ENCODE data around the gene CDK5R1.
A peak's percentile ranks its signal among the peaks of the same experiment; 100 is the strongest.
"Not testable (repeated sequence)": the region's sequence is repeated elsewhere in the genome, so short reads cannot be mapped to it uniquely, and the experiment has no call there.

CDK5R1 gene

GRCh38 chr17:32486701-32487472, at the start of gene CDK5R1:
TSS of gene CDK5R1 (plus strand) at chr17:32486993. CDS start at chr17:32487621, 628 bp downstream.
- Histone ChIP-seq H3K9me3 (ENCODE audit: control insufficient read depth, insufficient read depth, low read length) (no peaks in the 10 kb centered on the region), H3K9ac (ENCODE audit: low read depth, low read length) (peak within 1 kb of the TSS; percentile 75), H3K4me1 (ENCODE audit: insufficient read depth, low read length) (peaks cover 20% of the 10 kb centered on the region), H3K36me3 (ENCODE audit: insufficient read depth, low read length) (peaks cover 3% of the 10 kb centered on the region; the same call in 1 of the 2 replicates)

DNA sequence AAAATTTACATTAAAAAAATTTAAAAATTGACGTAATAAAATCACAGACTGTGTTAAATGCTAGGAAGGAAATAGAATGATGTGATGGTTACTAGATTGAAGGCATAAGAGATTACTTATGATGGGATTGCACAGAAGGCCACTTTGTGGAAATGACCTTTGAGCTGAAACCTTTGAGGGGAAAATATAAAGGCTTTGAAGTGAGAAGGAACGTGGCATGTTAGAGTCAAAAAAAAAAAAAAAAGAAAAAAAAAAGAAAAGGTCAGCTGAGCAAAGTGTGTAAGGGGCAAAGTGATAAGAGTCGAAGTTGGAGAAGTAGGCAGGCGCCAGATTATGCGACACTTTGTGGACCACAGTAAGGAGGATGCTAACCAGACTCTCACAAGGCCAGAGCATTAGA, 46.1 kb upstream of the CDK5R1 start:
- Histone ChIP-seq H3K9me3 (ENCODE audit: control insufficient read depth, insufficient read depth, low read length) (0 out of 2 replicates have a peak, but pooled peaks cover 2% of the 10 kb centered on the region), H3K9ac (ENCODE audit: low read depth, low read length) (no peak overlapping the region), H3K4me1 (ENCODE audit: insufficient read depth, low read length) (no peaks in the 10 kb centered on the region), H3K36me3 (ENCODE audit: insufficient read depth, low read length) (no peaks in the 10 kb centered on the region)

- Histone ChIP-seq H3K9ac (ENCODE audit: low read depth, low read length) (no peak overlapping the region), H3K9me3 (ENCODE audit: control insufficient read depth, insufficient read depth, low read length) (no peaks in the 10 kb centered on the region), H3K36me3 (ENCODE audit: insufficient read depth, low read length) (0 out of 2 replicates have a peak, but pooled peaks cover 1% of the 10 kb centered on the region), H3K4me1 (ENCODE audit: insufficient read depth, low read length) (peaks cover 5% of the 10 kb centered on the region; the same call in 1 of the 2 replicates)
Observed at GRCh38 chr17:32441886-32442285, 44.9 kb upstream of the CDK5R1 start.

GRCh38 chr17:32443827-32444300, 42.9 kb upstream of the CDK5R1 start:
- Histone ChIP-seq H3K9ac (ENCODE audit: low read depth, low read length) (peak overlapping the region; percentile 100; the same call in 1 of the 2 replicates), H3K9me3 (ENCODE audit: control insufficient read depth, insufficient read depth, low read length) (no peaks in the 10 kb centered on the region), H3K36me3 (ENCODE audit: insufficient read depth, low read length) (peaks cover 8% of the 10 kb centered on the region; the same call in 1 of the 2 replicates), H3K4me1 (ENCODE audit: insufficient read depth, low read length) (peaks cover 5% of the 10 kb centered on the region; the same call in 1 of the 2 replicates)

GRCh38 chr17:32444301-32445073, 42.3 kb upstream of the CDK5R1 start, which contains the start of gene PSMD11:
TSS of gene PSMD11 (plus strand) at chr17:32444510. CDS start at chr17:32444524, 14 bp downstream.
- Histone ChIP-seq H3K4me1 (ENCODE audit: insufficient read depth, low read length) (peaks cover 5% of the 10 kb centered on the region; the same call in 1 of the 2 replicates), H3K36me3 (ENCODE audit: insufficient read depth, low read length) (peaks cover 12% of the 10 kb centered on the region; the same call in 1 of the 2 replicates)

DNA sequence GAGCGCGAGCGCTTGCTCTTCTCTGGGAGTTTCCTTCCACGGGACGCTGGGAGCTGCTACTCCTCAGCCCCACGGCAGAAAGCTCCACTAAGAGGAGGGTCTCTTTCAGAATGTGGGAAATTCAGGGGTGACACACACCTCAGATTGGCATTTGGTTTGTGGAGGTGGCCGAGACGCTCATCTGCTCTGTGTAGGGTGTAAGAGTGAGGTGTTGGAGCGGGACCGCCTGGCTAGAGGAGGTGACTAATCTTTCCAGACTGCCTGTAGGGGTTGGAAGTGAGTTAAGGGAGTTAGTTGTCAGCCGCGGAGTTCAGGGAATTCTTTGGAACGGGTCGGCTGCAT, 41.7 kb upstream of the CDK5R1 start:
- H3K4me1 ChIP-seq (ENCODE audit: insufficient read depth, low read length): peaks cover 5% of the 10 kb centered on the region; the same call in 1 of the 2 replicates

More at GRCh38 chr17:32444301-32445073, 42.3 kb upstream of the CDK5R1 start, which contains the start of gene PSMD11:
- H3K9me3 ChIP-seq (ENCODE audit: control insufficient read depth, insufficient read depth, low read length): no peaks in the 10 kb centered on the region
- peak within 1 kb of the TSS; percentile 100 for H3K9ac ChIP-seq (ENCODE audit: low read depth, low read length)

DNA sequence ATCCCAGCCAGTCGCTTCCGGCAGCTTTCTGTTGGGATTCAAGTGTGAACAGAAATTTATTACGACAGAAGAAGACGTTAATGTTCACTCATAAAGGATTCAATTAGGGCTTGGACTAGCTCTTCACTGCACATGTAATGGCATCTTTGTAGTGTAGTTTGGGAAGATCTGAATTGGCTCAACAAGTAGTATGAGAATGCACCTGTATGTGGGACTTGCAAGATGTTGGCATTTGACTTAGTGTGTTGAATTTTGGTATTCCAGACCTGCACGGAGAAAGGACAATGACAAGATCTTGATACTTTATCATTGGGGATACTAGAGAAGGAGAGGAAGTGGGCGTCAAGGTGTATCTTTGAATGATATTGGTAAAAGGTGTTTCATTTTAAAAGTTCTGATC, 41.3 kb upstream of the CDK5R1 start:
- H3K4me1 ChIP-seq (ENCODE audit: insufficient read depth, low read length): peaks cover 5% of the 10 kb centered on the region; the same call in 1 of the 2 replicates
- no peaks in the 10 kb centered on the region for H3K9me3 ChIP-seq (ENCODE audit: control insufficient read depth, insufficient read depth, low read length)
- H3K36me3 ChIP-seq (ENCODE audit: insufficient read depth, low read length): peaks cover 12% of the 10 kb centered on the region; the same call in 1 of the 2 replicates
- H3K9ac ChIP-seq (ENCODE audit: low read depth, low read length): peak overlapping the region; percentile 100

More for the DNA sequence above, 41.7 kb upstream of the CDK5R1 start:
- H3K9me3 ChIP-seq (ENCODE audit: control insufficient read depth, insufficient read depth, low read length): no peaks in the 10 kb centered on the region
- H3K9ac ChIP-seq (ENCODE audit: low read depth, low read length): peak overlapping the region; percentile 100
- peaks cover 12% of the 10 kb centered on the region; the same call in 1 of the 2 replicates for H3K36me3 ChIP-seq (ENCODE audit: insufficient read depth, low read length)

- Histone ChIP-seq H3K9ac (ENCODE audit: low read depth, low read length) (peak overlapping the region; percentile 100; the same call in 1 of the 2 replicates), H3K4me1 (ENCODE audit: insufficient read depth, low read length) (peaks cover 5% of the 10 kb centered on the region; the same call in 1 of the 2 replicates), H3K36me3 (ENCODE audit: insufficient read depth, low read length) (peaks cover 12% of the 10 kb centered on the region; the same call in 1 of the 2 replicates), H3K9me3 (ENCODE audit: control insufficient read depth, insufficient read depth, low read length) (no peaks in the 10 kb centered on the region)
Observed at GRCh38 chr17:32445971-32446370, 40.8 kb upstream of the CDK5R1 start.

DNA sequence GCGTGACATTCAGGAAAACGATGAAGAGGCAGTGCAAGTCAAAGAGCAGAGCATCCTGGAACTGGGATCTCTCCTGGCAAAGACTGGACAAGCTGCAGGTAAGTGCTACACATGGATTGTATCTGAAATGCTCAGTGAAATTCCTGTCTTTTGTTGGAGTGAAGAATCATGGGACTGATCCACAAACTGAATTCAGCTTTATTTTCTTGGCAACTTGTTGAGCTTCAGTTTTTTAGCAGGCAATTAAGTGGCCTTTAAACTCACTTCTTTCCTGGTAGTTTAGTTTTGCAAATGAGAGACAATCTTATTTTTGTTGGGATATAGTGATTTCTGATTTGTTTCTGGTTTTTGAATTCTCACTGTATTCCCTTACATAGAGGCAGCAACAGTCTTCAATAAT, 39.8 kb upstream of the CDK5R1 start:
- Histone ChIP-seq H3K9me3 (ENCODE audit: control insufficient read depth, insufficient read depth, low read length) (no peaks in the 10 kb centered on the region), H3K4me1 (ENCODE audit: insufficient read depth, low read length) (peaks cover 5% of the 10 kb centered on the region; the same call in 1 of the 2 replicates), H3K9ac (ENCODE audit: low read depth, low read length) (no peak overlapping the region), H3K36me3 (ENCODE audit: insufficient read depth, low read length) (peaks cover 12% of the 10 kb centered on the region; the same call in 1 of the 2 replicates)

DNA sequence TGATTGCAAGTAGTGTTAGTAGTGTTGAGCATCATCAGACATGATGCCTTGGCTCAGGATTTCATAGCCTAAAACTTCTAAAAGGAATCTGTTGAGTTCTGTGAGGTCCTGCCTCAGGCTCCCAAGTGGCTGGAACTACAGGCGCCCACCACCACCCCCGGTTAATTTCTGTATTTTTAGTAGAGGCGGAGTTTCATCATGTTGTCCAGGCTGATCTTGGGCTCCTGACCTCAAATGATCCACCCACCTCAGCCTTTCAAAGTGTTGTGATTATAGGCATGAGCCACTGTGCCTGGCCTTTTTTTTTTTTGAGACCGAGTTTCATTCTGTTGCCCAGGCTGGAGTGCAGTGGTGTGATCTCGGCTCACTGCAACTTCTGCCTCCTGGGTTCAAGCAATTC, 36.8 kb upstream of the CDK5R1 start:
- H3K36me3 ChIP-seq (ENCODE audit: insufficient read depth, low read length): peaks cover 34% of the 10 kb centered on the region
- H3K4me1 ChIP-seq (ENCODE audit: insufficient read depth, low read length): peaks cover 5% of the 10 kb centered on the region; the same call in 1 of the 2 replicates
- no peak overlapping the region for H3K9ac ChIP-seq (ENCODE audit: low read depth, low read length)
- no peaks in the 10 kb centered on the region for H3K9me3 ChIP-seq (ENCODE audit: control insufficient read depth, insufficient read depth, low read length)

DNA sequence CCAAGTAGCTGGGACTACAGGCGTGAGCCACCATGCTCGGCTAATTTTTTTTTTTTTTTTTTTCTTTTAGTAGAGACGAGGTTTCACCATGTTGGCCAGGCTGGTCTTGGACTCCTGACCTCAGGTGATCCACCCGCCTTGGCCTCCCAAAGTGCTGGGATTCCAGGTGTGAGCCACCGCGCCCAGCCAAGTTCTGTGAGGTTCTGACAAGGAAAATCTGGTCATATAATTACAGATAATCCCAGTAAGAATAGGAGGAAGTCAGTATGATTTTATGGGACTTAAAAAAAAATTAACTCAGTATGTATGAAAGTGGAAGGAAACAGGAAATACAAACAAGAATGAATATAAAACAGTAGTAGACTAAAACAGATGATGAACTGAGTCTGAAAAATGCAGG, 36.4 kb upstream of the CDK5R1 start:
- H3K9me3 ChIP-seq (ENCODE audit: control insufficient read depth, insufficient read depth, low read length); H3K9ac ChIP-seq (ENCODE audit: low read depth, low read length); H3K4me1 ChIP-seq (ENCODE audit: insufficient read depth, low read length): not testable (repeated sequence)
- H3K36me3 ChIP-seq (ENCODE audit: insufficient read depth, low read length): peaks cover 38% of the 10 kb centered on the region

- H3K36me3 ChIP-seq (ENCODE audit: insufficient read depth, low read length): peaks cover 40% of the 10 kb centered on the region
- no peaks in the 10 kb centered on the region for H3K9me3 ChIP-seq (ENCODE audit: control insufficient read depth, insufficient read depth, low read length)
- no peak overlapping the region for H3K9ac ChIP-seq (ENCODE audit: low read depth, low read length)
- H3K4me1 ChIP-seq (ENCODE audit: insufficient read depth, low read length): no peaks in the 10 kb centered on the region
Observed at GRCh38 chr17:32451879-32452278, 34.9 kb upstream of the CDK5R1 start.

DNA sequence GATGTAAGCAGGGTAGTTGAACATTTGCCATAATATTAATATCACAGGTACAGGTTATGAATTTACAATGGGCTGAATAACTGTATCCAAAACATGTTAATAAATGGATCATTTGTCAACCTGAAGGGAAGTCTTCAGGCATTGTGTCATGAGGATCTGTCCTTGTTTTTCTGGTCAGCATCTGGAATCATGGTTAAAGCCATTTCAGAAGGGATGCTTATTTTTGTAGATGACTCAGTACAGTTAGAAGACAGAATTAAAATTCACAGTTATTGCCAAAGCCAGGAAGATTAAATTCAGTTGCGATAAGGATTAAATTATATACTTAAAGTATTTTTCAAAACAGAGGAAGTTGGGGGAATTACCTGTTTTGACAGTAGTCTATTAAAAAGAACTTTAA, 34.5 kb upstream of the CDK5R1 start:
- H3K4me1 ChIP-seq (ENCODE audit: insufficient read depth, low read length): no peaks in the 10 kb centered on the region
- no peaks in the 10 kb centered on the region for H3K9me3 ChIP-seq (ENCODE audit: control insufficient read depth, insufficient read depth, low read length)
- no peak overlapping the region for H3K9ac ChIP-seq (ENCODE audit: low read depth, low read length)
- peaks cover 42% of the 10 kb centered on the region for H3K36me3 ChIP-seq (ENCODE audit: insufficient read depth, low read length)

GRCh38 chr17:32453370-32453769, 33.4 kb upstream of the CDK5R1 start:
- H3K9ac ChIP-seq (ENCODE audit: low read depth, low read length): no peak overlapping the region
- no peaks in the 10 kb centered on the region for H3K4me1 ChIP-seq (ENCODE audit: insufficient read depth, low read length)
- peaks cover 49% of the 10 kb centered on the region for H3K36me3 ChIP-seq (ENCODE audit: insufficient read depth, low read length)
- H3K9me3 ChIP-seq (ENCODE audit: control insufficient read depth, insufficient read depth, low read length): no peaks in the 10 kb centered on the region
